SK-N-SH (cell line): ENCODE results near the gene TECPR1.

Experiments used
- NFIC ChIP-seq: IDR thresholded peaks from 2 replicates; pipeline ENCODE4 v1.4.0; 2012; ENCODE audit warnings: borderline replicate concordance
- SIN3A ChIP-seq: IDR thresholded peaks from 2 replicates; pipeline ENCODE4 v1.6.1; 2012; ENCODE audit warnings: low read depth, mild to moderate bottlenecking, low read length, moderate library complexity, borderline replicate concordance
- TF ChIP-seq, protein P1 (sequence below): fragments of 200-600 bp; sonication (generic); IDR thresholded peaks from 2 replicates; pipeline ENCODE4 v1.6.1; 2017; ENCODE audit warnings: antibody characterized with exemption, mild to moderate bottlenecking, moderate library complexity

DNA sequence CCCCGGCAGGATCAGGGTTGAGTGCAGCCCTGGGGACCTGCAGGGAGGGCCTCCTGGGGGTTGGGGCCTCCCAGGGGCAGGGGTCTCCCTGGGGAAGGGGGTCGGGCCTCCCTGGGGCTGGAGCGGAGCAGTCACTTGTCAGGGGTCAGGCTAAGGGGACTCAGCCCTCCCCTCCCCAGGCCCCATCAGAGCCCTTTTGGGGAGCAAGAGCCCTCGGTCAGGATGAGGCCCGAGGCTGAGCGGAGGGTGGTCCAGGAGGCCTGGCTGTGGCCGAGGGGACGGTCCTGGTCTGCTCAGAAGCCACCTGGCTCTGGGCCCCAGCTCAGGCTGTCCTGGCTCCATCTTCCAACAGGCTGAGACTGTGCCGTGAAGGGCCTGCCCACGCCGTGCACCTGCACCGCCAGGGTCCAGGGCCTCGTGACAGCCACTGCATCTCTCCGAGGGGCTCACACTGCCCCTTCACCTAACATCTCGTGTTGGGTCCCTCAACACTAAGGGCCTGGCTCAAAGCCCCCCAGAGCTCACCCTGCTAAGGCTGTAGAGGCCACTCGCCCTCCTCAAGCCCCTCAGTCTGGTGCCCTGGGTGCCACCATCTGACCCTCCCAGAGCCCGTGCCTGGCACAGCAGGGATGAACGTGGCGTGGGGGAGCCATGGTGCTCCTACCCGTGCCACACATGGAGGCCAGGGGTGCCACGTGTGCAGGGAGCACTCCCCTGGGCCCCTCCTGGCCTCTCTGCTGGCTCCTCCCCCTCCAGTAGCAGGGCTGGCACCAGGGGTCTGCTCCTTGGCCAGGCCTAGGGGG, 27.9 kb downstream of the TECPR1 start:
- TF ChIP-seq, protein P1, sequence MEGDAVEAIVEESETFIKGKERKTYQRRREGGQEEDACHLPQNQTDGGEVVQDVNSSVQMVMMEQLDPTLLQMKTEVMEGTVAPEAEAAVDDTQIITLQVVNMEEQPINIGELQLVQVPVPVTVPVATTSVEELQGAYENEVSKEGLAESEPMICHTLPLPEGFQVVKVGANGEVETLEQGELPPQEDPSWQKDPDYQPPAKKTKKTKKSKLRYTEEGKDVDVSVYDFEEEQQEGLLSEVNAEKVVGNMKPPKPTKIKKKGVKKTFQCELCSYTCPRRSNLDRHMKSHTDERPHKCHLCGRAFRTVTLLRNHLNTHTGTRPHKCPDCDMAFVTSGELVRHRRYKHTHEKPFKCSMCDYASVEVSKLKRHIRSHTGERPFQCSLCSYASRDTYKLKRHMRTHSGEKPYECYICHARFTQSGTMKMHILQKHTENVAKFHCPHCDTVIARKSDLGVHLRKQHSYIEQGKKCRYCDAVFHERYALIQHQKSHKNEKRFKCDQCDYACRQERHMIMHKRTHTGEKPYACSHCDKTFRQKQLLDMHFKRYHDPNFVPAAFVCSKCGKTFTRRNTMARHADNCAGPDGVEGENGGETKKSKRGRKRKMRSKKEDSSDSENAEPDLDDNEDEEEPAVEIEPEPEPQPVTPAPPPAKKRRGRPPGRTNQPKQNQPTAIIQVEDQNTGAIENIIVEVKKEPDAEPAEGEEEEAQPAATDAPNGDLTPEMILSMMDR, result no peak
- TF ChIP-seq NFIC (no peak), SIN3A (no peak)
